ENCODE data around the gene INSL4. TPM values are rescaled to one million over a fixed set of nuclear protein-coding genes. Genes with fewer than 3 reads are reported as not detected.

The INSL4 gene
- total and polyA plus RNA-seq, 2 of the 8 experiments (the other 6 are each of a cell fraction or from before 2014, with no cell fraction given), result not detected

DNA sequence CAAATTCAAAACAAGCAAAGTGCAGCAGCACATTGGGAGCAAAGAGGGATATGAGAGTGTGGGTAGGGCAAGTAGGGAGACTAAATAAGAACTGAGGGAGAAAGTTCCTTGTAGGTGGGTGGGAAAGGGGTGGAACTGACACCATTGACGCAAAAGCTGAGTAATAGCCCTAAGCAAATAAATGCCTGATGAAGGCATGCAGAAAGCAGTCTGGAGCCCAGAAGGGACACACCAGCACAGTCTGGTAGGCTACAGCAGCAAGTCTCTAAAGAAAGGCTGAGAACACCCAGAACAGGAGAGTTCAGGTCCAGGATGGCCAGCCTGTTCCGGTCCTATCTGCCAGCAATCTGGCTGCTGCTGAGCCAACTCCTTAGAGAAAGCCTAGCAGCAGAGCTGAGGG lies at the start of gene INSL4 (continued):
- TF ChIP-seq SP2 (IDR thresholded peaks at IDR 0.05; ENCODE audit: low read length), result no peak
- no peak for TF ChIP-seq EGR1 (IDR thresholded peaks at IDR 0.05; ENCODE audit: borderline replicate concordance, low read depth, low read length)
- no peak for TF ChIP-seq BCL11A (IDR thresholded peaks at IDR 0.05; ENCODE audit: low read depth in 2 of 2, low read length in 2 of 2)
- no peak for TF ChIP-seq PHF8 (conservative IDR thresholded peaks at IDR 0.05; ENCODE audit: low read depth, low read length)
